A673 (cell line): ENCODE data around the gene EPHB2. TPM values are rescaled to one million over a fixed set of nuclear protein-coding genes. Genes with fewer than 3 reads are reported as not detected.

ENCODE experiments used
- BruUV-seq: library from RNA; stranded (reverse); fragments of 400-500 nt; replicated peaks from 2 replicates; lab custom pipeline; 2021; lab: Mats Ljungman, UMichigan
- CTCF ChIA-PET: fragments of 300-600 bp; sonication (Branson Sonifier 250); formaldehyde crosslinking; loops from one replicate; lab custom pipeline; 2022; ENCODE audit warnings: antibody characterized with exemption; lab: Charles Lee
- POLR2A ChIA-PET: fragments of 300-600 bp; sonication (Branson Sonifier 250); formaldehyde crosslinking; loops from one replicate; lab custom pipeline; 2022; ENCODE audit warnings: antibody characterized with exemption; ENCODE audit not compliant: low non-redundant PET; lab: Charles Lee
- DNase-seq: peaks from one replicate; pipeline ENCODE4 v3.0.0-alpha.2; 2015; ENCODE audit warnings: low spot score
- H3K27ac ChIP-seq: fragments of 200-600 bp; sonication (generic); 2 replicates; pipeline ENCODE4 v1.5.1; 2016; ENCODE audit warnings: mixed run types, low read depth, mild to moderate bottlenecking, mixed read lengths, antibody characterized with exemption, low read length; ENCODE audit not compliant: poor library complexity, severe bottlenecking
- H3K27me3 ChIP-seq: fragments of 200-600 bp; sonication (generic); replicated peaks from 2 replicates; pipeline ENCODE4 v1.6.1; 2017; ENCODE audit warnings: mixed run types, low read depth, mild to moderate bottlenecking, mixed read lengths, antibody characterized with exemption, low read length; ENCODE audit not compliant: insufficient read depth, poor library complexity
- H3K36me3 ChIP-seq: fragments of 200-600 bp; sonication (generic); 2 replicates; pipeline ENCODE4 v1.6.1; 2016; ENCODE audit warnings: mixed run types, mild to moderate bottlenecking, mixed read lengths, antibody characterized with exemption, low read length; ENCODE audit not compliant: insufficient read depth, poor library complexity, severe bottlenecking
- H3K4me1 ChIP-seq: fragments of 200-600 bp; sonication (generic); 2 replicates; pipeline ENCODE4 v1.6.1; 2017; ENCODE audit warnings: mixed run types, mild to moderate bottlenecking, mixed read lengths, antibody characterized with exemption, low read length; ENCODE audit not compliant: insufficient read depth, poor library complexity, severe bottlenecking
- H3K4me3 ChIP-seq: fragments of 200-600 bp; sonication (generic); 2 replicates; pipeline ENCODE4 v1.5.1; 2016; ENCODE audit warnings: low read depth, mixed run types, mild to moderate bottlenecking, mixed read lengths, low read length; ENCODE audit not compliant: poor library complexity, severe bottlenecking
- H3K9me3 ChIP-seq: fragments of 200-600 bp; sonication (generic); 2 replicates; pipeline ENCODE4 v1.6.1; 2016; ENCODE audit warnings: mixed run types, low read depth, mild to moderate bottlenecking, mixed read lengths, antibody characterized with exemption, low read length; ENCODE audit not compliant: poor library complexity, severe bottlenecking
- CTCF ChIP-seq: fragments of 300-800, 200-600 bp; sonication (generic); conservative IDR thresholded peaks from 2 replicates; pipeline ENCODE4 v1.5.1; 2017; ENCODE audit warnings: low read depth, mild to moderate bottlenecking, antibody characterized with exemption, low read length, moderate library complexity, mixed read lengths
- EZH2 ChIP-seq: fragments of 200-600 bp; sonication (generic); IDR thresholded peaks from 2 replicates; pipeline ENCODE4 v1.6.1; 2017; ENCODE audit warnings: borderline replicate concordance, low read depth, mild to moderate bottlenecking, mixed read lengths, antibody characterized with exemption, low read length; ENCODE audit not compliant: poor library complexity, severe bottlenecking
- intact Hi-C: fragments of 100-400 bp; cut with micrococcal nuclease; formaldehyde crosslinking; loops from one replicate; pipeline ENCODE4 v1.10.0; 2022; ENCODE audit not compliant: unreplicated experiment
- total RNA-seq: library from RNA; stranded (reverse); gene quantifications from 2 replicates; pipeline ENCODE4 v1.2.3, GENCODE V29; 2021

Gene EPHB2
- total RNA-seq, 1 experiment from 2014 or later: 10.4 TPM

GRCh38 chr1:22694172-22694571, 16.5 kb upstream of the EPHB2 start:
- Histone ChIP-seq H3K27me3 (no peaks in the 10 kb centered on the region), H3K27ac (no peak overlapping the region), H3K4me3 (no peak overlapping the region), H3K36me3 (no peaks in the 10 kb centered on the region), H3K9me3 (no peaks in the 10 kb centered on the region), H3K4me1 (peaks cover 3% of the 10 kb centered on the region)
- CTCF ChIA-PET: no interaction called here
- DNase-seq: no peak
- no TSS peak for BruUV-seq
- TF ChIP-seq CTCF (no peak), EZH2 (no peak)
- POLR2A ChIA-PET: no interaction called here
- intact Hi-C loops: no loop called here

DNA sequence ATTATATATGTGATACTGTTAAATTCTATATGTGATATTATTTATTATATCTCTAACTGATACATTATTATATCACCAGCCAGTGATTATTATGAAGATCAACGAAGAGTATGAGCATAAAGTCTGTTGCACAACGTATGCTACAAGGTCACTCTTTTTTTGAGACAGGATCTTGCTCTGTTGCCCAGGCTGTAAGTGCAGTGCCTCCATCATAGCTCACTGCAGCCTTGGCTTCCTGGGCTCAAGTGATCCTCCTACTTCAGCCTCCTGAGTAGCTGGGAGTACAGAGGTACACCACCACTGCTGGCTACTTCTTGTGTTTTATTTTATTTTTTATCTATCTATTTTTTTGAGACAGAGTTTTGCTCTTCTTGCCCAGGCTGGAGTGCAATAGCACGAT, 14.0 kb upstream of the EPHB2 start:
- CTCF ChIA-PET: no interaction called here
- no peak overlapping the region for H3K27ac ChIP-seq
- TF ChIP-seq CTCF: no peak
- TF ChIP-seq EZH2: no peak
- H3K36me3 ChIP-seq: no peaks in the 10 kb centered on the region
- no peaks in the 10 kb centered on the region for H3K9me3 ChIP-seq
- H3K4me1 ChIP-seq: peaks cover 7% of the 10 kb centered on the region
- no peak for DNase-seq
- no peak overlapping the region for H3K4me3 ChIP-seq
- POLR2A ChIA-PET: no interaction called here
- intact Hi-C loops: no loop called here
- no TSS peak for BruUV-seq
- H3K27me3 ChIP-seq: no peaks in the 10 kb centered on the region

DNA sequence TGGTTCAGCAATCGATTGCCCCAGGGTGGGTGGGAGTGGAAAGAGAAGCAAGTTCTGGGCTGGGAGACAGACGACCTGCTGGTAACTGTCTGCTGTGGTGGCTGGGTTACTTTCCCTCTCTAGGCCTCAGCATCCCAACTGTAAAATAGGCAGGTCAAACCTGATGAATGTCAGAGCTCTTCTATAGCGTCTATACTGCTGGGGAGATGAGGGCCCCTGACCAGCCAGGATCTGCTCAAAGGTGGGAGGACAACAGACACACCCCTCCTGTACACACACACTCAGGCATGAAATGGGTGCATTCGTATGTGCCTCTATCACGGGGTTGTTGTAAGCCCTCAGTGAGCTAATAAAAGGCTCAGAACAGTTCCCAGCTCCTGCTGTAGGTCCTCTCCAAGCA, 12.7 kb upstream of the EPHB2 start:
- no peak for DNase-seq
- no TSS peak for BruUV-seq
- Histone ChIP-seq H3K27ac (no peak overlapping the region), H3K36me3 (no peaks in the 10 kb centered on the region), H3K9me3 (no peaks in the 10 kb centered on the region), H3K4me1 (peaks cover 7% of the 10 kb centered on the region), H3K27me3 (no peaks in the 10 kb centered on the region), H3K4me3 (no peak overlapping the region)
- ChIA-PET CTCF (no interaction called here), POLR2A (no interaction called here)
- TF ChIP-seq EZH2: no peak
- no peak for TF ChIP-seq CTCF
- intact Hi-C loops: no loop called here
